Endothelial cell of umbilical vein (primary cell): ENCODE data around the gene CFC1. TPM values are rescaled to one million over a fixed set of nuclear protein-coding genes. Genes with fewer than 3 reads are reported as not detected.
"Not testable (repeated sequence)": the region's sequence is repeated elsewhere in the genome, so short reads cannot be mapped to it uniquely, and the experiment has no call there.

Experiments used
- Bru-seq: library from RNA; stranded (reverse); fragments of 400-500 nt; gene quantifications from one replicate; lab custom pipeline; 2021; lab: Mats Ljungman, UMichigan
- BruChase-seq, 2 experiments: library from RNA; stranded (reverse); fragments of 400-500 nt; gene quantifications; one replicate each; lab custom pipeline; 2021; lab: Mats Ljungman, UMichigan
- BruUV-seq: library from RNA; stranded (reverse); fragments of 400-500 nt; replicated peaks from 2 replicates; lab custom pipeline; 2021; lab: Mats Ljungman, UMichigan
- CTCF ChIA-PET: fragments of 300-600, 350-600 bp; sonication (Branson Sonifier 250); formaldehyde crosslinking; loops from one replicate; lab custom pipeline; 2021; ENCODE audit warnings: antibody characterized with exemption, inconsistent platforms; lab: Charles Lee
- POLR2A ChIA-PET: fragments of 300-600, 350-600 bp; sonication (Branson Sonifier 250); formaldehyde crosslinking; loops from one replicate; lab custom pipeline; 2021; ENCODE audit warnings: antibody characterized with exemption, inconsistent platforms; lab: Charles Lee
- DNase-seq: peaks from one replicate; pipeline ENCODE4 v3.0.0-alpha.2; 2011; ENCODE audit warnings: low read depth, low spot score
- FAIRE-seq: peaks from 2 replicates; lab custom pipeline; 2011; peaks lifted over from hg19 to GRCh38; lab: Jason Lieb, UNC
- H2AFZ ChIP-seq: 2 replicates; pipeline ENCODE4 v1.6.0; 2012; ENCODE audit warnings: low read depth, low read length, control low read depth, inconsistent platforms
- H3K27ac ChIP-seq: 2 replicates; pipeline ENCODE4 v1.5.1; 2011; ENCODE audit warnings: low read depth, mild to moderate bottlenecking, control low read depth, low read length, moderate library complexity; ENCODE audit not compliant: insufficient read depth
- H3K27me3 ChIP-seq, 2 experiments: 2 replicates each; pipeline versions ENCODE4 v1.6.0 to v1.6.1; 2011; ENCODE audit warnings: low read length in 2 of 2, mixed read lengths in 1 of 2; ENCODE audit not compliant: control insufficient read depth in 2 of 2, insufficient read depth in 2 of 2
- H3K36me3 ChIP-seq, 2 experiments: 2 replicates in 1 of 2; 3 replicates in 1 of 2; pipeline ENCODE4 v1.5.1; 2011; ENCODE audit warnings: low read length in 2 of 2, mild to moderate bottlenecking in 1 of 2, moderate library complexity in 1 of 2; ENCODE audit not compliant: control insufficient read depth in 2 of 2, insufficient read depth in 2 of 2; ENCODE audit errors: extremely low read depth in 1 of 2
- H3K4me1 ChIP-seq: 3 replicates; pipeline ENCODE4 v1.5.1; 2011; ENCODE audit warnings: mild to moderate bottlenecking, low read length; ENCODE audit not compliant: control insufficient read depth, insufficient read depth; ENCODE audit errors: extremely low read depth
- H3K4me2 ChIP-seq: 2 replicates; pipeline ENCODE4 v1.6.1; 2011; ENCODE audit warnings: low read length, control low read depth, mixed read lengths; ENCODE audit not compliant: insufficient read depth
- H3K4me3 ChIP-seq, 3 experiments: fragments of 200-600 bp in 1 of 3; sonication (generic), shearing (Covaris generic) in 1 of 3; replicated peaks in 1 of 3; 2 replicates each; pipeline ENCODE4 v1.5.1; 2011 to 2016; ENCODE audit warnings: control low read depth in 3 of 3, low read length in 3 of 3, mild to moderate bottlenecking in 2 of 3, inconsistent platforms in 1 of 3, low read depth in 1 of 3, moderate library complexity in 1 of 3; ENCODE audit not compliant: insufficient read depth in 1 of 3
- H3K79me2 ChIP-seq: 2 replicates; pipeline ENCODE4 v1.6.0; 2012; ENCODE audit warnings: low read length, inconsistent platforms; ENCODE audit not compliant: control insufficient read depth, insufficient read depth
- H3K9ac ChIP-seq: replicated peaks from 2 replicates; pipeline ENCODE3; 2011; ENCODE audit warnings: low read length, control low read depth; ENCODE audit not compliant: insufficient read depth; ENCODE audit errors: extremely low read depth
- H3K9me1 ChIP-seq: replicated peaks from 3 replicates; pipeline ENCODE4 v1.6.0; 2011; ENCODE audit warnings: mild to moderate bottlenecking, low read length; ENCODE audit not compliant: control insufficient read depth, insufficient read depth; ENCODE audit errors: extremely low read depth
- H3K9me3 ChIP-seq: replicated peaks from 2 replicates; pipeline ENCODE4 v1.5.1; 2012; ENCODE audit warnings: low read length, inconsistent platforms; ENCODE audit not compliant: control insufficient read depth, insufficient read depth
- H4K20me1 ChIP-seq: replicated peaks from 2 replicates; pipeline ENCODE3; 2011; ENCODE audit warnings: mild to moderate bottlenecking, low read length; ENCODE audit not compliant: control insufficient read depth, insufficient read depth; ENCODE audit errors: extremely low read depth
- dilution Hi-C: fragments of 300-500 bp; cut with MboI; formaldehyde crosslinking; loops from one replicate; pipeline ENCODE4 v1.15.0; 2019; ENCODE audit warnings: low sequenced_read_pairs; ENCODE audit not compliant: extremely low pct_ligation_motif_present
- intact Hi-C: fragments of 100-400 bp; cut with micrococcal nuclease; formaldehyde crosslinking; loops from one replicate; pipeline ENCODE4 v1.10.0; 2022
- long read RNA-seq: library from polyadenylated mRNA; stranded (forward); transcript quantifications from one replicate; pipeline ENCODE4 v2.0.0, GENCODE V29; 2021
- polyA minus RNA-seq, 3 experiments: library from RNA; depleted of rRNA, polyadenylated mRNA; stranded (reverse); fragments of >200 nt; gene quantifications; 1 replicate in 1 of 3; 2 replicates in 2 of 3; pipeline ENCODE4 v1.2.3, GENCODE V29; 2011
- polyA plus RNA-seq, 4 experiments: library from polyadenylated mRNA; depleted of rRNA in 3 of 4; stranded (reverse) in 3 of 4; unstranded in 1 of 4; fragments of >200 nt; gene quantifications; 2 replicates each; pipeline versions ENCODE4 v1.2.1 to v1.2.3, GENCODE V29; 2011 to 2012; ENCODE audit warnings: missing spikeins in 1 of 4
- total RNA-seq: library from RNA; stranded (reverse); gene quantifications from 2 replicates; pipeline ENCODE4 v1.2.3, GENCODE V29; 2021

CFC1 gene
- total RNA-seq (not detected in 2 replicates), polyA plus RNA-seq (not detected in 2 replicates), polyA minus RNA-seq (not detected in 2 replicates), Bru-seq, nascent RNA (not detected), BruChase-seq, experiment 1, labeled RNA remaining after a 6-hour chase (not detected), BruChase-seq, experiment 2, labeled RNA remaining after a 2-hour chase (not detected)
- polyA plus RNA-seq (2011; cell fraction: cytosol; rRNA removed) = not detected in 2 replicates
- polyA plus RNA-seq (2011; cell fraction: nucleus; rRNA removed) = not detected in 2 replicates
- not detected in 2 replicates for polyA plus RNA-seq (2012)
- not detected for polyA minus RNA-seq (2011; cell fraction: cytosol; rRNA and poly(A)+ RNA removed)
- not detected in 2 replicates for polyA minus RNA-seq (2011; cell fraction: nucleus; rRNA and poly(A)+ RNA removed)
- long read RNA-seq = 0 reads

DNA sequence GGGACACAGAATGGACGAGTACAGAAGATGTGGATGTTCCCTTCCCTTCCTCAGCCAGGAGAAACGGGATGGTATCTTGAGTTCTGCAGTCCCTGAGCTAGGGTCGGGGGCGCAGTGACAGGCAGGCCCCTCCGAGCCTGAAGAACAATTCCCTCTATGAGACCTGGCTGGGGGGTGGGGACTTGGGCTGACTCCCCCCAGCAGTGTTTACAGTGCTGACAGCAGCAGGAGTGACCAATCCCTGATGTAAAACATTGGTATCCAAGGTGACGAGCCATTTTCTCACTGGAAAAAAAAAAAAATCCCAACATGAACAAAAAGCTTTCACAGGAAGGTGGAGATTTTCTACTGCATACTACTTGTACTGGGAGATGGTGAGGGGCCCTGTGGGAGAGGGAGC lies at the start of gene CFC1:
Gene CFC1 (minus strand): TSS at position 183 of the 400 bp plus-strand sequence. CDS start 288 bp downstream, outside the sequence.
- FAIRE-seq, H3K27me3 ChIP-seq, H2AFZ ChIP-seq, dilution Hi-C loops, H3K9me3 ChIP-seq, H3K79me2 ChIP-seq, H3K4me3 ChIP-seq, H3K36me3 ChIP-seq, H3K9me1 ChIP-seq, CTCF ChIA-PET, POLR2A ChIA-PET, intact Hi-C loops, H3K4me2 ChIP-seq, H3K27ac ChIP-seq, BruUV-seq, H4K20me1 ChIP-seq, H3K4me1 ChIP-seq, DNase-seq, H3K9ac ChIP-seq: not testable (repeated sequence)

DNA sequence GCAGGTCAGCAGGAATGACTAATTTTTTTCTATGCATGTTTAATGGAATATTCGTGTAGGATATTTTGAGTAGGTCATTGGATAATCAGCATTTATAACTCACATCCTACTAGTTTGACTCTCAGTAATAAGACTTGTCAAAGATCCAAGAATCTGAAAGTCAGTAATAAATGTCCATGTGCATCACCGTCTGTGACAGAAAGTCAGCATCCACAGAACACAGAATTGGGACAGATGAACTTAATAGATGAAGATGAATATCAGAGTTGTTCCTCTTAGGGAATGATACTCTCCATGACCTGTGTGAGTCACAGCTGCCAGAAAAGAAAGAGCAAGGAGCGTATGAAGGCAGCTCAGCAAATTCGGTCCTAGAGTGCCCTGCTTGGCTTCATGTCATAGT lies 42.3 kb upstream of the CFC1 start:
- H3K36me3 ChIP-seq, dilution Hi-C loops, H3K4me1 ChIP-seq, POLR2A ChIA-PET, H3K9me3 ChIP-seq, H4K20me1 ChIP-seq, BruUV-seq, DNase-seq, H3K27ac ChIP-seq, H3K27me3 ChIP-seq, FAIRE-seq, H2AFZ ChIP-seq, H3K9me1 ChIP-seq, H3K4me3 ChIP-seq, CTCF ChIA-PET, intact Hi-C loops, H3K4me2 ChIP-seq, H3K79me2 ChIP-seq, H3K9ac ChIP-seq: not testable (repeated sequence)

GRCh38 chr2:130638973-130639372 lies 39.6 kb upstream of the CFC1 start:
- FAIRE-seq, CTCF ChIA-PET, H3K4me3 ChIP-seq, DNase-seq, H3K9me1 ChIP-seq, H3K27ac ChIP-seq, H3K27me3 ChIP-seq, H3K4me1 ChIP-seq, H4K20me1 ChIP-seq, BruUV-seq, H3K36me3 ChIP-seq, dilution Hi-C loops, H3K79me2 ChIP-seq, H3K9me3 ChIP-seq, H3K9ac ChIP-seq, H2AFZ ChIP-seq, H3K4me2 ChIP-seq, intact Hi-C loops, POLR2A ChIA-PET: not testable (repeated sequence)

DNA sequence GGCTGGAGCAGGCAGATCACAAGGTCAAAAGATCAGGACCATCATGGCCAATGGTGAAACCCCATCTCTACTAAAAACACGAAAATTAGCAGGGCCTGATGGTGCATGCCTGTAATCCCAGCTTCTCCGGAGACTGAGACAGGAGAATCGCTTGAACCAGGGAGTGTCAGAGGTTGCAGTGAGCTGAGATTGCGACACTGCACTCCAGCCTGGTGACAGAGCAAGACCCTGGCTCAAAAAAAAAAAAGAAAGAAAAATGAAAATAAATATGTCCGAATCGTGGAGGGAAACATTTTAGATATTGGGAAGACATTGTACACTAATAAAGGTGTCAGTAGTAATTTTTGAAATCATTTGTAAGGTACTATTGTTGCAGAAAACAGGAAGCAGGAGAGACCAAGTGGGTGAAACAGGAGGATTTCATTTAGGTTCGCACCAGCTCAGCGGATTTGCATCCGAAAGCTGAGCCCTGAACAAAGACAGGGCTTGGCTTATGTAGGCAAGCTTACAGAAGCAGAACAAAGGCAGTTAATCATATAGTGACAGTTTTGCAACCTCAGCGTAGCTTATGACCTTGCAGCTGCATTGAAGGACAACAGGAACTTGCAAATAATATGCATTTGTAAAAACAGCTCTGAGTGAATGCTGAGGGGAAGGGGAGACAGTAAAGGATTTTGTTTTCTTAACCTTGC lies 29.6 kb upstream of the CFC1 start:
- H3K9me3 ChIP-seq, H3K9me1 ChIP-seq, FAIRE-seq, H3K4me2 ChIP-seq, BruUV-seq, dilution Hi-C loops, H3K4me3 ChIP-seq, H3K27me3 ChIP-seq, H3K9ac ChIP-seq, POLR2A ChIA-PET, H4K20me1 ChIP-seq, H2AFZ ChIP-seq, H3K27ac ChIP-seq, DNase-seq, H3K79me2 ChIP-seq, H3K4me1 ChIP-seq, H3K36me3 ChIP-seq, intact Hi-C loops, CTCF ChIA-PET: not testable (repeated sequence)
